ENCODE results near the gene GPR78.
A peak's percentile ranks its signal among the peaks of the same experiment; 100 is the strongest.

The GPR78 gene

DNA sequence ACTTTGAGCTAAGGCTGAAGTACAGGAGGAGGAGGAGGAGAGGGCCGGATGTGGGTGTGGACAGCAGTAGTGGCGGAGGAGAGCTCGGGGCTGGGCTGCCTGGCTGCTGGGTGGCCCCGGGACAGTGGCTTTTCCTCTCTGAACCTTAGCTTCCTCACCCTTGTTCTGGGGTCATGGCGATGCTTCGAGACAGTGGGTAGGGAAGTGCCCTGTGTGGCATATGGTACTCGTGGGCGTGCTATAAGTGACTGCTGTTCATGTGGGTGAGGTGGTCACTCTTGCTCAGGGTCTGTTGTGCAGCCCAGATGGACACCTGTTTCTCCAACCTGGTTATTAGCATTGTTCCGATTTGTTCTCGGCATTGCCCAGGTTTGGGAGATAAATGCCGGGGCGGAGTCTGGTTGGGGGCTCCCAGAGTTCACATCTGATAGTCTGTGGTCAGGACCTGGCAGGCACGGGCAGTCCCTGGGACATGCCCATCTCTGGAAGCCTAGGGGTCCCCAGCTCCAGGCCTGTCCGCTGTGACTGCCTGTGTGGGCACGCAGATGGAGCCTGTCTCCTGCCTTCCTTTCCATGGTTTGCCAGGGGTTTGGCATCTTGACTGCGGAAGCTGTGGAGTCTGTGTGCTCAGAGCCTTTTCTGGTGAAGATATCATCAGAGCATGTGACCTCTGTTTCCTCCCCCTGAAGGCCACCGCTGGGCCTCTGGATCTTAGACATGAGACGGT is 7.4 kb downstream of the GPR78 start:
- DNase-seq: no peak

DNA sequence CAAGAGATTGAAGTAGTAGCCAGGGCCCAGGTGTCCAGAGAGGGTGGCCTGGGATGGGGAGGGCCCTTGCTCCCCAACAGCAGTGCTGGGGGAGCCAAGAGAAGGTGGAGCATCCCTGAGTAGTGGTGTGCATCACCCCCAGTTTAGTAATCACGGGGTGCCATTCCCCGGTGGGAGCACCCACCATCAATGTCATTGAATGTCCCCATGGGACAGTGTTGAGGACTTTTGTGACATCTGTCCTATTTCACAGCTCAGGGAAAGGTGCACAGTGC is 7.9 kb downstream of the GPR78 start:
- DNase-seq: no peak

DNA sequence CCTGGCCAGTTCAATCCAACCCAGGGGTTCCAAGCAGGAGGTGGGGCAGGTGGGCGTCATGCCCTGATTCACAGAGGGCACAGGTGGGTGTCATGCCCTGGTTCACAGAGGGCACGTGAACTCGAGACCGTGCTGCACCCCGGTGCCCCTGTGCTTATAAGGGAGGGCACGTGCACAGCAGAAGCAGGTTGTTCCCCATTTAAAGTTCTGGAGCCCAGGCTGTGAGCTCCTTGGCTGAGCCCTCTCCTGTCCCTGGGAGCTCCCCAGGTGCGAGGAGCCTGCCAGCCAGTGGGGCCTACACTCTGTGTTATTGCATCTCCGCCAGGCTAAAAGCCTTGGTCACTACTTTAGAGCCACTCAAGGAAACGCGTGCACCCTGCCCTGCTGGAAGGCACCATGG is 9.1 kb downstream of the GPR78 start:
- DNase-seq: no peak

DNA sequence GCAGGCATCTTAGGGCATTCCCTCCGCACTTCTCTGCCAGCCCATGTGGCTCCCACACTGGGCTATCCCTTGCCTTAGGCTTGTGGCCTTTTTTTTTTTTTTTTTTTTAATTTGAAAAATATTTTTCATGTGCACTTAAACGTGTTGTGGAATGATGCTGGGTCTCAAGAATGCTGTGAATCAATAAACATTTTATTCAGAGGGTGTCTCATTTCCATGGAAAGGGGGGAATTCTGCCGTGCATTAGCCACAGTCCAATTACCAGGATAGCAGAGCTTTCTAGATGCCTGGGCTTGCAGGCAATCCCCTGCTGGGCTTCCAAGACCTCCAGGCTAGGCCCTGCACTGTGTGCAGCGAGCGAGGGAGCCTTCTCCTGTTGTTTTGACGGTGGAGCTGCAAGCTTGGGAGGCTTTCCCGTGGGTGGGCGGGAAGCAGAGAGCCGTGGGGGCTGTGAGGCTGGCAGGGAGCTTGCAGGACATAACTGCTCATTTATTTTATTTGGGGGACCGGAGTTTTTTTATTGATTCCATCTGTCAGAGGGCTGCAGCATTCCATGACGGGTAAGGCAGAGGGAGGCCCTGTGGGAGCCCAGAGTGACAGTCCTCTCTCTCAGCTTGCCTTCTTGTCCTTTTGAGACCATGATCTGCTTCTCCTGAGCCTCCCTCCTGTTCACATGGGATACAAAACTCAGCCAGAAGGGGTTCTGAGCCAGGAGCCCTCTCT is 9.8 kb downstream of the GPR78 start:
- no peak for DNase-seq

DNA sequence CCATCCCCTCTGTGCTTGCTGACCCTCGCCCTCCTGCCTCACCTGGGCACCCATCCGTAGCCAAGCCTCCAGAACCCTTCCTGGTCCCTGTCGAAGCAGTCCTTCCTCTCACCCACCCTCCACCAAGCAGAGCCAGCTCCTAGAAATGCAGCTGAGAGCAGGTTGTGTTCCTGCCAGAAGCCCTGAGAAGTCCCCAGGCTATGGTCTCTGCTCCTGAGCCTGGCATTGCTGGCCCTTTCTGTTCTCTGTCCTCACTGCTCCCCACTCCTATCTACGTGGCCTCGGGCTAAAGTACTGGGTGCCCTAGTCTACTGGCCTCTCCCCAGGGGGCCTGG is 10.3 kb downstream of the GPR78 start:
- DNase-seq: no peak

DNA sequence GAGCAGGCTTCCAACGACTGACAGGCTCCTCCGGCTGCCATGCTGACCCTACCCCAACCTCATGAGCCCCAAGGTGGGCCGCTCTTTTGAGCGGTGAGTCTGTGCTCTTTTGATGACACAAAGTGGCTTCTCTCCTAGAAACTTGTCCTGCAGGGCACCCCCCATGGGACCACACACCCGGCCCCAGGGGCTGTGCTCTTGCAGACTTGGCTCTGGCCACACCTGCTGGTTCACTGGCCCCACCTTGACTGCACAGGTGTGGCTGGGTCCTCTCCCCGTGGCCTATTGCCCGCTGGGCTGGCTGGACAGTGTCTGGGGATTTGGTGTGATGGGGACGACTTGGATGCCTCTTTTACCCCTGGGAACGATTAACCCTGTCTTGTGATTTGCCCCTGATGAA is 10.9 kb downstream of the GPR78 start:
- DNase-seq: no peak

DNA sequence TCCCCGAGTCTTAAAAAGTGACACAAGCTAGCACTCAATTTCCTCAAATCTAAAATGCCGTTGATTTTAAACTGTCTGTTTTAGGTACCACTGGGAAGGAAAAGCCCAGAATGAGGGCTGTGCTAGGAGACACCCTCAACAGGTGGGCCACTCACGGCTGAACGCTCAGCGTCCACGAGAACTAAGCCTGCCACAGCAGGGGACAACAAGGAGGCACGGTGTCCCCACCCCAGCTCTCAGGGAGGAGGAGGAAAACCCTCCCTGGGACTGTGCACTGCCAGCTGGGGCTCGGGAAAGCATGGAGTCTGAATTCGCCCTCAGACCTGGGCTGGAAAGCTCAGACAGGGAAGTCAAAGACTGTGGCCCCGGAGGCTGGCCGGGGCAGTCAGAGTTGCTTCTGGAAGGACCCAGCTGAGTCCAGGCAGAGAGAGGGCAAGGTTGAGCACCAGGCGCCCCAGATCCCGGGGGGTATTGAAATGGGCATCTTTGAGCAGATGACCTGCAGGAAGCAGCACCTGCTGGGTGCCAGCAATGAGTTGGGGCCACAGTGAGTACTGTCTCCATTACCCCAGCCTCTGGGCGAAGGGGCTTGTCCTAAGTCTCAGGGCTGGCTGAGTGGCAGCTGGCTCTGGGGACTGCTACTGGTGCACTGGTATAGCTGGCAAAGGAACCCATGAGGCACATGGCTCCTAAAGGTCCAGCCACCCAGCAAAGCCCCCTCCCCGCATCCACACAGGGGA is 11.6 kb downstream of the GPR78 start:
- no peak for DNase-seq

DNA sequence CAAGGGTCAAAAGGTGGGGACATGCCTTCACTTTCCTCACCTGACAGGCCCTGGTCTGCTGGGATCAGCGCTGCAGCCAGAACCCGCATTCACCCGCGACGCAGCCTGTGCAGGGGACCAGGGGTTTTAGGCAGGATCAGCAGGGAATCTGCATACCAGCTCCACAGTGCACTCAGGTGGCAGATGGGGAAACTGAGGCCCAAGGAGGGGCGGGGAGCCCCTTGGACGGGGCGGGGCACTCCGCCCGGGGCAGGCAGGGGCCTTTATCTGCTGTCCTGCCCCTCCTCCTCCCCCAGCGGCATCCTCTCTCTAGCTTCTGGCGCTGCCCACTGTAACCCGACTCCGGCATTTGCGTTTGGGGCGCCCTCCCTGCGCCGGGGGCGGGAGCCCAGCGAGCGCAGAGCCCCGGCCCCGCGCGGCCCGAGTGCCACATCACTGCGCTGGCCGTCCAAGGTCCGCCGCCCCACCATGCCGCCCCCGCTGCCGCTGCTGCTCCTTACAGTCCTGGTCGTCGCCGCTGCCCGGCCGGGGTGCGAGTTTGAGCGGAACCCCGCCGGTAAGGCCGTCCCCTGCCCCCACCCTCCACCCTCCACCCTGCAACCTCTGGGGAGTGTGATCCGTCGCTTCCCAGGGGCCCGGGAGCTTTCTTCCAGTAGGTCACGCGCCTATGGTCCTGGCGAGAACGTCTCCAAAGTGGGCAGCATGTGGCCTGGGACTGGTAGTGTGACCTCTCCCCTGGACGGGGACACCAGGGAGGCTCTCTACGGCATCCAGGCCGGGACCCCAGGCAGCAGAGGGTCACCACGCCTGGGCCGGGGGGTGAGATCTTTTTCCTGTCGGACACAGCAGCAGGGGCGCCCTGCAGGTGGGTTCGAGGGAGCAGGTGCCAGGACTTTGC is 12.4 kb downstream of the GPR78 start, which contains the start of gene CPZ:
CPZ (plus strand) TSS at position 400 of the 898 bp plus-strand sequence; CDS start at position 469, 69 bp downstream.
- DNase-seq: no peak

DNA sequence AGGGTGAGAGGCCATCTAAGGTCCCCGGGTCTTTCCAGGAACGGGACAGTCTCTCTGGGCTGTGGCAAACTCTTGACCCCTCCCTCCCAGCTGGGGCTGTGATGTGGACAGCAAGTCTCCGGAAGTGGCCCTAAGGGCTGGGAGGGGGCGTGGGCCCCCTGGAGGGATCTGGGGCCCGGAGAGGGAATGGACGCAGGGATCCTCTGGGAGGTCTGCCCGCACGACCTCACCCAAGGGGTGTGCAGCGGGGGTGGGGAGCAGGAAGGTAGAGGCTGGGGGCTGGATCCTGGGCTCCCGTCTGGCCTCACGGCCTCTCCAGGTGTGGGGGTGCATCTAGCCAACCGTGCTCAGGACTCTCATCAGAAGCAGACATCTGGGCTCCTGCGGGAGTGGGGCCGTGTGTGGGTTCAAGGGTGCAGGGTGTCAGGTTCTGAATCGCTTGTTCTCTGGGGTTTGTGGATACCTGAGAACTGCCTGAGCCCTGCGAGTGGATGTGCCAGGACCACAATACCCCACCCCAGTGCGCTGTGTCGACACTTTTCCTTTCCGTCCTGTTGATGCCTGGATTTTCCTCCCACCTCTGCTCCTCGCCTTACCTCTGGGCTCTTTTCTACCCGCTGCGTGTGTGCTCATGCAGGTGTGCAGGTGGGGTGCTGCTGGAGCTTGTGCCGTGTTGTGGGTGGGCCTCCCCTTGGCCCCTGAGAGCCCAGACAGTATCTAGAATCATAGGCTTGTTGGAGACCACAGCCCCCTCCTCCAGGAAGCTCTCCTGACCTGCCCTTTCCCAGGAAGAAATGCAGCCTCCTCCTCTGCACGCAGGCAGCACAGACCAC is 13.3 kb downstream of the GPR78 start:
- DNase-seq: no peak

DNA sequence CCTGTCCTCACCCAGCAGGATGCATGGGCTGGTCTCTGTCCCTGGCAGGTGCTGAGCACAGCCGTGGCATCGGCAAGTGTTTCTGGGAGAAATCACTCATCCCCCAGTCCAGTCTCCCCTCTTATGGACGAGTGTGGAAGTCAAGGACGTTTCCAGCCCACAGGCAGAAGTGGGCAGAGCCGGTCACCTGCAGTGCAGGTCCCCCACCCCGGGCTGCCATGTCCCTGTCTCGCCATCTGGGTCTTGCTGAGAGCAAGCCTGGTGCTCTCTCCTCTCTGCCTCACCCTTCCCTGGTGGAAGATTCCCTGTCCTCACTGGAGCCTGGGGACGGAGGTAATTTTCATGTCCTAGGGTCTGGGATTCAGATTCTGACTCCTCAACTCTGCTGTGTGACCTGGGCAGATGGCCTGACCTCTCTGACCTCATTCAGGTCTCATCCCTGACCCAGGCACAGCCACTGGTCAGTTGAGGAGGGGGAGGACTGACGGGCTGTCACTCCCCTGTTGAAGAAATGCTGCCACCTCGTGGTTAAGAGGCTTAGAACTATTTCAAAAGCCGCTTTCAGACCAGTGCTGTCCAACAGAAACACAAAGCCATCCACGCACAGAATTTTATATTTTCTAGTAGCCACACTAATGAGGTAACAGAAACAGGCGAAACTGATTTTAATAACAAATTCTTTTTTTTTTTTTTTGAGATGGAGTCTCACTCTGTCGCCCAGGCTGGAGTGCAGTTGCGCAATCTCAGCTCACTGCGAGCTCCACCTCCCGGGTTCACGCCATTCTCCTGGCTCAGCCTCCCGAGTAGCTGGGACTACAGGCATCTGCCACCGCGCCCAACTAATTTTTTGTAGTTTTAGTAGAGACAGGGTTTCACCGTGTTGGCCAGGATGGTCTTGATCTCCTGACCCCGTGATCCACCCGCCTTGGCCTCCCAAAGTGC is 14.2 kb downstream of the GPR78 start:
- DNase-seq: peak; percentile 5

DNA sequence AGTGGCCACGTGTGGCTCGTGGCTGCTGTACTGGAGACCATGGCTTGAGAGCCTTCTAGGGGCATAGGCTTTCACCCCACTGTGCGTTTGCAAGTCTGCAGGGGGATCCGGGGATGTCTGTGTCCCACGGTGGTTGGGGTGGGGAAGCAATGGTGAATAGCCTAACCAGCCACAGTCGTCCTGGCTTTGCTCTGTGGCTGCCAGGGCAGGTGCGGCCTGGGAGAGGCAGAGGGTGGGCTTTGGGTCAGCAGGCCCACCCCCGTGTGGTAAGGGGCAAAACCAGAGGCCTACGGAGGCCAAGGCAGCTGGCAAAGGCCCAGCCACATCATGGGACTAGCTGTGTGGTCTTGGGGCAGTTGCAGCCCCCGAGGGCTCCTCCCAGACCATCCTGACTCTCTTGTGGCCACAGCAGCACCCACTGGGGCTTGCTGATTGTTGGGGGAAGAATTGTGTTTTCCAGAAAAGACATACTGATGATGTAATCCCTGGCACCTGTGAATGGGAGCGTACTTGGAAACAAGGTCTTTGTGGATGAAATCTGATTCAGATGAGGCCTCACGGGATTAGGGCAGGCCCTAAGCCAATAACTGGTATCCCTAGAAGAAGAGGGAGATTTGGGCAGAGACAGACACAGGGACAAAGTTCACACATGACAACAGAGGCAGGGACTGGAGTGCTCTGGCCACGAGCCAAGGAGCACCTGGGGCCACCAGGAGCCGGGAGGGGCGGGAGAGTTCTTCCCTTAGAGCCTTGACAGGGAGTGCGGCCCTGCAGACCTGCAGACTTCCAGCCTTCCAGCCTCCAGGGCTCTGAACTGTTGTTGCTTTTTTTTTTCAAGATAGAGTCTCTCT is 15.3 kb downstream of the GPR78 start:
- no peak for DNase-seq

DNA sequence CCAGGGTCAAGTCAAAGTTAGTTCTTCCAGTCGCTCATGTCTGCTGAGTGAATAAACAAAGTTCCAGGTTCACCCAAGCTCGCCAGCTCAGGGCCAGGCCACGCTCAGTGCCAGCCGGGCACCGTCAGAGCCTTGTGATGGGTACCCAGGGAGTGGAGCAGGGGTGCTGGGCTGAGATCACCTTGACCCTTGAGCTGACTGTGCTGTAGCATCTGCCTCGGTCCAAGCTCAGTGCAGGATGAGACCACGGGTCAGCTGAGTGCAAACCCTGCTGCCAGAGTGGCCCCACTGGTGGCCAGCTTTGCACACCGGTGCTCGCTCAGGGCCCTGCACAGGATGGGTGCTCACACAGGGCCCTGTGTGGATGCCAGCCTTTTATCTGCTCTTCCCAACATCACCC is 16.7 kb downstream of the GPR78 start:
- no peak for DNase-seq

DNA sequence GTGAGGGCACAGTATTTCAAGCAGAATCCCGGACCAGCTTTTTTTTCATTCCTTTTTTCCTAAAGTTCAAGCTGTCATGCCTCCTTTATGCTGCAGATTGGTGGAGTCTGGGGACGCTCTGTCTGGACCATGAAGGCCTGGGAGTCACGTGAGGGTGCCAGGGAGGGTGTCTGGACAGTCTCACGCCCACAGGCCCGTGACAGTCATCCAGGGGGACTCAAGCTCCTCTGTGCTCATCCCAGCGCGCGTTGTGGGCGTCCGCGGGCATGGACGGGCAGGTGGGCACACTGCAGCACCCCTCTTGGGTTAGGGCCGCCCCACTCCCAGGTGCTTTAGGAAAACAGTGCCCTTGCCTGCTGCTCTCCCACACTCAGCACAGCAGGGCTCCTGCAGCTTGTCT is 17.1 kb downstream of the GPR78 start:
- no peak for DNase-seq

DNA sequence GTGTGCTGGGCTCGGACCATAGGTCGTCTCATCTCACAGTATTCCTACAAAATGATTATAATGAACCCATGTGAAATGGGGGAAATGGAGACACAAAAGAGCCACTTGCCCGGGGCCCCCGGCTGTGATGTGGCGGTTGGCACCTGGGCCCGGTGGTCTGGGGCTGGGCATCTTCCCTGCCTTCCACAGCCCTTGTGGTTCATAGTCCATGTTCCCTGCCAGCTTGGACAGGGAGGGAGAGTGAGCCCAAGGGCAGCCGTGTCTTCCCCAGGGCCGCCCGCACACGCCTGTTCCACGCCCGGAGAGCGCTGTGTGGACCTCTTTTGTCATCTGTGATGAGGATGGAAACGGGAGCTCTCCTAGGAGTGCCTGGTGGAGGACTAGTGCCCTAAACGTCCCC is 17.6 kb downstream of the GPR78 start:
- DNase-seq: no peak

DNA sequence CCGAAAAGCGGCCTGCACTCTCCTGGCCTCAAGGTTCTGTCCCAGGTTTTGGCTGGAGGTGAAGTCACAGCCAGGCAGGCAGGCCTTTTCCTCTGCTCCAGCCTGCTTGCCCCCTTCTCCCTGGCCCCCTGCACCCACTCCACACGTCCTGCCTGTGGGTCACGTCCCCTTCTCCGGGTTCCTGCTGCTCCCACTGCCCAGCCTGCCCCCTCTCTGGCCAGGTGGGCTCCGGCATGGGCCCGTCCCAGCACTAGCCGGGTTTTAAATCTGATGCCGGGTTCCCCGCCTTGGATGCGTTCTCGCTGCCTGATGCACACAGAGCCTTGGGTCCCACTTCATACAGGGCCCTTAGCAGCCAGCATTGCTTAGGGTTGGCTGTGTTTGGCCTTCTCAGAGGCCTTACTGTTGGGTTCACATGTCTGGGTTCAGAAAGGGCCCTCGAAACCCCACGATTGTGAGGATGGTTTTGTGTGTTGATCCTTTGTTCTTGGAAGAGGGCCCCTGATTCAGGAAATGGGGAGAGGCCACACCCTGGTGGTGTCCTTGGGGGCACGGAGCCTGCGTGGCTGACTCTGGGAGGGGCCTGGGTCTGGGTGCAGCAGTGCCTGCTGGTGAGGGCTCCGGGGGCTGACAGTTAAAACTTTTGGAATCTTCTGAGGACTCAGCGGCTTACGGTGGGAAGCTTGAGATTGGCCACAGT is 18.3 kb downstream of the GPR78 start:
- DNase-seq: no peak

DNA sequence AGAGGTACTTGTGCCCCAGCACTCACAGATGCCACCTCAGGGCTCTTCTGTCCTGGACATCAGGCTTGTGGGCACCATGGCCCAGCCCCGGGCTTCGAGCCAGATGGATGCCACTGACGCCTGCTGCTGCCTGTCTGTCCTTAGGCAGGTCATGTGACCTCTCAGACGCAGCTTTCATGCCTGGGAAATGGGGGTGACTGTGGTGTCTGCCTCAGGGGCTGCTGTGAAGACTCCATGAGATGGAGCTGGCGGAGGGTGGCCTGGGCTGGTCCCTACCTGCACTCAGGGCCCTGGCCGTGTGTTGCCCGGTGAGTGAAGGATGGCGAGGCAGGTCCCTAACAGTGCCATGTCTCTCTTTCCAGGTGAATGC is 18.9 kb downstream of the GPR78 start:
- no peak for DNase-seq

DNA sequence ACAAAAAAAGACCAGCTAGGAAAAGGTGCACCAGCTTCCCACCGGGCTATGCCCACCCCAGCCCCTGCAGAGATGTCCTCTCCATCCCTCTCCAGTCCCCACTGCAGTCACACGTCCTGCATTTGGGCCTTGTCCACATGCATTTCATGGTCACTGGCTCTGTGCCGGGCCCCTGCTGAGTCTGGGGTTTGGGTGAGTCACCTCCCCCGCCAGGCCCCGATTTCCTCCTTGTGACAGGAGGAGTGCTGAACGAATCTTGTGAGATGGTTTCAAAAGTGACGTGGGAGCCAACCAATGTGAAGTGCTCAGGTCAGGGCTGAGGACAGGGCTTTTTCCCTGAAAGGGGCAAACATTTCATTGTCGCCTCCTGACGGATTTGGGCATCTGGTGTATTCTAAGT is 19.5 kb downstream of the GPR78 start:
- DNase-seq: no peak

DNA sequence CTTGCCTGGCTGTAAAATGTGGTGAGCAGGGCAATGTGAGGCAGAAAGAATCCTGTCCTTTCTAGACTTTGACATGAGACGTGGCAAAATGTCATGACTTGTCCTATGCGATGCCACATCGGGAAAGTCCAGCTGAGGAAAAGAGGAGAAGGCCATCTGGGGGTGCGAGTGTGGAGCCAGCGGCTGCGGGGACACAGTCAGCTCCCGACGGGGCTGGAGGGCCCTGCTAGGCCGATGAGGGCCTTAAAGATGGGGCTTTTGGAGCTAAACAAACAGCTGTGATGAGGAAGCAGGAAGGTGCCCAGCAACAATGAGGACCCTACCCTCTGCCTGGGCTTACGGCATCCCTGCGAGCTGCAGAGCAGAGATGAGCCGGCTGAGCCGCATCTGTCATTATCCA is 20.1 kb downstream of the GPR78 start:
- no peak for DNase-seq

DNA sequence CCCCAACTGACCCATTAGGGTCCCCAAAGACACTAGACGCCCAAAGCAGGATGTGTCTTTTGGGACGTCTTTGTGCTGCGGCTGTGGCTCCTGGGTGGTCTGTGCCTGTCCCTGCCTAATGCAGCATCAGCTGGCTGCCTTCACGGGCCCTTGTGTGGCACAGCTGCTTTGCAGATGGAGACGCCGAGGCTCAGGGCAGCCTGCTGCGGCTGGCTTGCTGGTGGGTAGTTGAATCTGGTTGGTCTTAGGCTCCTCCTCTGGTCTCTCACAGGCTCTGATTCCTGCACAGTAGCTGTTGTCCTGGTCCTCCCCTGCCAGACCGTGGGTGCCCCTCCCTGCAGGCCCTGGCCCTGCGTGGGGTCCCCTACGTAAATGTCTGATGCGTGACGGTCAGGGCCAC is 20.5 kb downstream of the GPR78 start:
- DNase-seq: no peak

DNA sequence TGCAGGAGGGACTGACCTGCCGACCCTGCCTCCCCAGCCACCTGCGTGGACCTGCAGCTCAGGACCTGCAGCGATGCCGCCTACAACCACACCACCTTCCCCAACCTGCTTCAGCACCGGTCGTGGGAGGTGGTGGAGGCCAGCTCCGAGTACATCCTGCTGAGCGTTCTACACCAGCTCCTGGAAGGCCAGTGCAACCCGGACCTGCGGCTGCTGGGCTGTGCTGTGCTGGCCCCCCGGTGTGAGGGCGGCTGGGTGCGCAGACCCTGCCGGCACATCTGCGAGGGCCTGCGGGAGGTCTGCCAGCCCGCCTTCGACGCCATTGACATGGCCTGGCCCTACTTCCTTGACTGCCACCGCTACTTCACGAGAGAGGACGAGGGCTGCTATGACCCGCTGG is 20.9 kb downstream of the GPR78 start:
- DNase-seq: no peak

All from NCI-H510A treated with DMSO at 0.1 percent for 48 hours (cell line).